Testis (tissue), 3 donors: ENCODE measurements around the gene BIN1. TPM values are rescaled to one million over a fixed set of nuclear protein-coding genes. Genes with fewer than 3 reads are reported as not detected.

Experiments used
- DNase-seq: peaks from one replicate; pipeline ENCODE4 v3.0.0-alpha.2; 2019
- H3K27ac ChIP-seq, 2 donors: fragments of 200-600 bp; sonication (generic); one replicate each; pipeline ENCODE4 v1.5.1; 2019
- H3K27me3 ChIP-seq: fragments of 200-600 bp; sonication (generic); one replicate; pipeline ENCODE4 v1.5.1; 2019
- H3K36me3 ChIP-seq: fragments of 200-600 bp; sonication (generic); one replicate; pipeline ENCODE4 v1.5.1; 2017; ENCODE audit warnings: low read depth; ENCODE audit errors: missing control alignments
- H3K4me1 ChIP-seq: fragments of 200-600 bp; sonication (generic); one replicate; pipeline ENCODE4 v1.5.1; 2019
- H3K4me3 ChIP-seq, 2 donors: fragments of 200-600 bp; sonication (generic); one replicate each; pipeline ENCODE4 v1.5.1; 2017 to 2019
- H3K9me3 ChIP-seq: fragments of 200-600 bp; sonication (generic); one replicate; pipeline ENCODE4 v1.5.1; 2017
- CTCF ChIP-seq, 3 experiments: fragments of 450-650 bp in 2 of 3; fragments of 200-600 bp in 1 of 3; sonication (generic) in 1 of 3; IDR thresholded peaks; one replicate each; pipeline ENCODE4 v1.5.1; 2016 to 2019; ENCODE audit warnings: antibody characterized with exemption in 3 of 3, mild to moderate bottlenecking in 2 of 3, moderate library complexity in 1 of 3
- POLR2A ChIP-seq: fragments of 450-650 bp; IDR thresholded peaks from one replicate; pipeline ENCODE4 v1.6.1; 2017; ENCODE audit warnings: antibody characterized with exemption, mild to moderate bottlenecking, moderate library complexity
- WGBS, 2 donors: methylation state at CpG; one replicate each; pipeline ENCODE4 v1.1.5; 2018; 5-methylcytosine and 5-hydroxymethylcytosine counted together
- intact Hi-C: fragments of 100-400 bp; cut with DNase I; formaldehyde crosslinking; loops from one replicate; pipeline ENCODE4 v1.15.1; 2023; ENCODE audit warnings: low total_unique reads
- polyA plus RNA-seq: library from polyadenylated mRNA; stranded (reverse); fragments of 350-450 nt; fragmentation: Illumina TruSeq; extraction: RNeasy Lipid Tissue Mini Kit (QIAGEN cat#74804); gene quantifications from one replicate; pipeline ENCODE4 v1.2.3, GENCODE V29; 2014; ENCODE audit warnings: low read depth, low replicate concordance; ENCODE audit not compliant: insufficient read depth
- total RNA-seq, 2 donors: library from RNA; depleted of rRNA; stranded (reverse); fragments of >200 nt; gene quantifications; one replicate each; pipeline ENCODE4 v1.2.3, GENCODE V29; 2016

The BIN1 gene
- total and polyA plus RNA-seq, 3 donors from 2014 or later: 25.0 to 38.8 (median 28.7) TPM

DNA sequence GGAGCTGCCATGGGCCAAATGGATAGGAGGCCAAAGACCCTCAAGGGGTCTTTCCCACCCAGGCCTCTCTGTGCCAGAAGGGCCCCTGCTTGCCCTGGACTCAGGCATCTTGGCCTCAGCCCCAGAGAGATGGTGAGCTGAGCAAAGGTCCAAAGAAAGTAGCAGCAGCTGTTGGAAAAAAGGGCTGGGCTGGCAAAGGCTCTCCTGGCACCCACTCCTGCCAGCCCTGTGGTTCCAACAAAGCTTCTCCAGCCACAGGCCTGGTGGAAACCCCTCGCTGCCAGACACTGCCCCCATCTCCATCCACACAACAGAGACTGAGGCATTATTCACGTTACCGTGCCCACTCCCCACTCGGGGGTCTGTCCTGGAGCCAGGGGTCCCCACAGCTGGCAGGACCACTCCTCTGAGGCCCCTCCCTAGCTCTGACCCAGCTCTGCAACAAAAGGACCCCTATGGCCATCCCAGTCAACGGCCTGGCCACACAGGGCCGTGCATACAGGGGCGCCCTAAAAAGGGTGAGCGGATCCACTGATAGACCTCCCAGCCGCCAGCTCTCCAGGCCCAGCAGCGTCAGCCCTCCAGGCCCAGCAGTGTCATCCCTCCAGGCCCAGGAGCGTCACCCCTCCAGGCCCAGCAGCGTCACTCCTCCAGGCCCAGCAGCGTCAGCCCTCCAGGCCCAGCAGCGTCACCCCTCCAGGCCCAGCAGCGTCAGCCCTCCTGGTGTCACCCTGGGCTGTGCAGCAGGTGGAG lies 10.1 kb downstream of the BIN1 start:
- DNase-seq: no peak
- Histone ChIP-seq H3K27me3 (no peaks in the 10 kb centered on the region), H3K36me3 (no peaks in the 10 kb centered on the region), H3K9me3 (no peaks in the 10 kb centered on the region), H3K27ac (no peak overlapping the region), H3K4me3 (no peak overlapping the region), H3K4me1 (peaks cover 18% of the 10 kb centered on the region)
- WGBS, 2 donors: 80 to 91% methylated on average over 5 to 11 of the region's 15 CpGs
- no peak for TF ChIP-seq CTCF (IDR thresholded peaks at IDR 0.05)
- TF ChIP-seq POLR2A: no peak
- intact Hi-C loops: no loop called here

- H3K4me1 ChIP-seq: peaks cover 18% of the 10 kb centered on the region
- H3K27me3 ChIP-seq: no peaks in the 10 kb centered on the region
- H3K9me3 ChIP-seq: no peaks in the 10 kb centered on the region
- H3K27ac ChIP-seq: no peak overlapping the region
- no peaks in the 10 kb centered on the region for H3K36me3 ChIP-seq
- H3K4me3 ChIP-seq: no peak overlapping the region
- no peak for TF ChIP-seq POLR2A
- TF ChIP-seq CTCF (IDR thresholded peaks at IDR 0.05): no peak
- intact Hi-C loops: no loop called here
- 87 to 95% methylated on average over 9 of the region's 9 CpGs for WGBS, 2 donors
- DNase-seq: no peak
Measured at GRCh38 chr2:127096280-127096679, 10.7 kb downstream of the BIN1 start.

DNA sequence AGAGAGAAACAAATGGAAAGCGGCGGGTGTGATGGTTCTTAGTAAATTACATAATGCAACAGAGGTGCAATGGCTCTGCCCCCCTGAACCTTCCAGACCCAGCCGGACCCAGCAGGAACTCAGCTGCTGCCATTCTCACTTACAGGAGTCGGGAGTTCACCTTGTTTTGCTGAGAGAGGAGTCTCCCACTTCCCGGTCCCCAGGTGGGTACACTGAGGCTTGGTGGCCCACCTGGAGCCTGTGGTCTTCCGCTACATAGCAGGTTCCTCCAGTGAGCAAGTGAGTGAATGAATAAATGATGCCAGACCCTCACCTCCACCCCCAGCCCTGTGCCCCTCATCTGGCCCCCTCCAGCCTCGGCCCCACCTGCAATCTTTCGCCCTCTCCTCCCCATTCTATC lies 11.2 kb downstream of the BIN1 start:
- WGBS, 2 donors: 91 to 94% methylated on average over 5 to 8 of the region's 8 CpGs
- no peaks in the 10 kb centered on the region for H3K27me3 ChIP-seq
- H3K9me3 ChIP-seq: no peaks in the 10 kb centered on the region
- no peaks in the 10 kb centered on the region for H3K36me3 ChIP-seq
- intact Hi-C loops: no loop called here
- TF ChIP-seq CTCF (IDR thresholded peaks at IDR 0.05): no peak
- no peak for TF ChIP-seq POLR2A
- H3K4me1 ChIP-seq: peaks cover 17% of the 10 kb centered on the region
- peak overlapping the region in 1 of 2 donors; percentile 74 for H3K27ac ChIP-seq
- no peak overlapping the region for H3K4me3 ChIP-seq
- DNase-seq: no peak

DNA sequence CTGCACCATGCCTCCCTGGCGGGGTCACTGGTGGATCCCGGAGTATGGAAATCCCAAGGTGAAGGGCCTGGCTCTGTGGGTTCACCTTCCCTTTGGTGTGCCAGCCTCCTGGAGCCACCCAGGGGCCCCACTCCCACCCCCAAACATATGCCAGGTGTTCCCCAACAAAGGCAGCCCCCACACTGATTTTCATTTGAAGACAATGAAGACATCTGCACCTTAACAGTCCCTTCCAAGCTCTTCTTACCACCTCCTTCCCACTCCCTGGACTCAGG lies 11.7 kb downstream of the BIN1 start:
- intact Hi-C loops: no loop called here
- no peak for DNase-seq

More for the DNA sequence above, 11.7 kb downstream of the BIN1 start:
- H3K4me1 ChIP-seq: peaks cover 14% of the 10 kb centered on the region
- TF ChIP-seq POLR2A (no peak), CTCF (IDR thresholded peaks at IDR 0.05) (no peak)
- peak overlapping the region in 1 of 2 donors; percentile 74 for H3K27ac ChIP-seq
- H3K9me3 ChIP-seq: no peaks in the 10 kb centered on the region
- no peaks in the 10 kb centered on the region for H3K27me3 ChIP-seq
- no peaks in the 10 kb centered on the region for H3K36me3 ChIP-seq
- 85 to 94% methylated on average over 2 of the region's 2 CpGs for WGBS, 2 donors
- H3K4me3 ChIP-seq: no peak overlapping the region
